ENCODE data around the gene MPC2.
"Not testable (repeated sequence)": the region's sequence is repeated elsewhere in the genome, so short reads cannot be mapped to it uniquely, and the experiment has no call there.

The MPC2 gene

DNA sequence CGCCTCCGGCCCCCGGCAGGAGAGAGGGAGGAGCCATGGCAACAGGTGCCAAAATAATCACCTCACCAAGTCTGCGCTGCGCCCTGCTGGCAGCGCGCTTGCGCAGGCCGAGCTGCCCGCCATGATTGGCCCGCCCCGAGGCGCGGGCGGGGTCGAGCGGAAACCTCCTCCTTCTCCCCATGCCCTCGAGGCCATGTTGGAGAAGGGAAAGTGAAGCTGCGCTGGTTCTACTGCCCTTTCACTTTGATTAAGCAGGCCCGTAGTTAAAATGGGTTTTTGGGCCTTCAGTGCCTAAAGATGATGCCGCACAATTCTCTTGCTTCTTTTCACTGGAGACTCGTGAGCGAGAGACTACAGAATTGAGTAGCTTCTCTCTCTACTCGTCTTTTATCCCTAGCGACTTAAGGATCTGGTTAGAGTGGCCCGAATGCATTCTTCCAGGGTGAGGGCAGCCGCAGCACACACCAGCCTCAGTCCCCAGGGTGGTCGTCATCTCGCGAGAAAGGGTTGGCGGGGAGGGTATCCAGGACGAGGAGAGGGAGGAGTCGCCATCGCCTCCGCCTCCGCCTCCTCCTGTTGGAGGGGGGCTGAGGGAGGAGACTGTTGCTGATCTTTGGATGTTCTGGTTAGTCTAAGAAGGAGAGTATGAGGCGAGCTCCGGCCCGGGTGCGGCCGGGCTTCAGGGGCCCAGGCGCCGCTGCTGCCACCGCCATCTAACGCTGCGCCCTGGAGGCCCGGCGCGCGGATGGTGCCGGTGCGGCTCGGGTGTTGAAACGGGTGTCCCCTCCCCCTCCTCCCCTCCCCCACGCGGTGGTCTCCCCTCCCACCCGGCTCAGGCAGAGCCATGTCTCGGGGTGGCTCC lies 573 bp downstream of the MPC2 start, which contains the start of gene DCAF6:
Gene DCAF6 (plus strand): TSS at position 616 of the 862 bp plus-strand sequence. CDS start 229 bp downstream, at position 845.
- intact Hi-C loops (cut with DNase I), result loop anchor here (5.0 to 10.0 kb wide), 2 partner anchors 219 to 711 kb away; partner anchors contain the start of gene POU2F1
- DNase-seq, result peak; percentile 89 to 98 (median 95)

DNA sequence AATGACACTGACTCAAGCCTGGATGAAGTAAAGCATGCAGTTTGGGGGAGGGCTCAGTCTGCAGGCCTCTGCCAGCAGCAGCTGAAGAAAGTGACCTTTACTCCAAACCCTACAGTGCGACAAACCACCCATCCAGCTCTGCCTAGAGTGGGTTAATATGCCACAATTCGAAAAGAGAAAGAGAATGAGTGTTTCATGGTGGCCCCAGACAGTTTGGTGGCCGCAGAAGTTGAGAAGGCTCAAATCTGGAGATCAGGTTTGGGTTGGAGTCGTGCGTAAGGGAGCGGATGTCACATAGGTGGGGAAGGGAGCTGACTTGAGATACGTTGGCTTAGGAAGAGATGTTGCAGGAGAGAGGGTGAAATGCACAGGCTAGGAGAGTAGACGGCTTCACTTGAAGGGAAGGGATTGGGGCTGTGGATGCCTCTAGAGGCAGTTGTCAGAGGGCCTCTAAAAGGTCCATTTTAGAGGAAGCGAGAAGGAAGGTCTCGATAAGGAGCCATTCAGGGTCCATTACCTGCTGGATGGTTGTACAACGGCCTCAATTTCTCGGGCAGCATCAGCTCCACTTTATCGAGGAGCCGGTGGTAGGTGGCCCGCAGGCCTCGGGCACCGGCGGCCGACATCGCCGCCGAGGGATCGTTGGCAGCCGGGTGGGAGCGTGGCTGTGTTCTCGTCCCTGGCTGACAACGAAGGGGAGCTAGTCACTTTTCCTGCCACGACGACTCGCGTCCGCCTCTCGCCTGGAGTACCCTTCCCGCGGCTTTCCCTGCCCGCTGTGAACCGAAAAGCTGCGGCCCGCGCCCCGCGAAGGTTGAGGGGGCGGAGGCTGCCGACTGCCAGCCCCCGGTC lies 1.4 kb downstream of the MPC2 start:
- DNase-seq, result peak in 23 of 42 donors; percentile 14 to 65 (median 28)
- intact Hi-C loops (cut with DNase I), result loop anchor here (5.0 to 10.0 kb wide), 2 partner anchors 218 to 711 kb away; partner anchors contain the start of gene POU2F1

DNA sequence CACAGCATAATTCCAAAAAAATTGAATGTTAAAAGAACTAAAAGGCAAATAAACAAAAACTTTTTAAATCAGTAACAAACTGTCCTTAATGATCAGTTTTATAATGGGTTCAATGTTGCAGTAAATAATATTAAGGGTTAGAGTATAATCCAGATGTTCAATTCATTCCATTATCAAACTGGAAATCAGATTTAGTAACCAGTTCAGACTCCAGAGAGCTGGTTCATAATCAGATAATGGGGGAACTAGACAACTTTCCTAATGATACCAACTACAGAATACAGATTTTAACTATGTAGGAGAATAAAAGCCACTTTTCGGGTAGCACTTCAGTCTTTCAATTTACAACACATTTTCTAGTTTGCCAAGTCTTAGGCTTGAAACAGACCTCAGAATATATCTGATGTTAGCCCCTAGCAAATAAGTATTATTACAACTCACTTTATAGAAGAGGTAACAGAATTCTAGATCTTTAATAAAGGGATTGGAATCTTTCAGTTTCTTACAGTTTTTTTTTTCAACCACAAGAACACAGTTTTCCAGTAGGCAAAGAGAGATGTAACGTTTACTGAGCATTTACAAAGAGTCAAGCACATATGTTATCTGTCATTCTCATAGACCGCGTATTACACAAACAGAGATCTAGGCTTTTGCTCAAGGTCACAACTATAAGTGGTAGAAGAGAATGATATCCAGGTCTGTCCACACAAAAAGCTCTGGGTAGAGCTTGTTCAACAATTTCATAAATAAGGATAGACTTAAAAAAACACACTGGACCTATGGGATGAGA lies 2.3 kb downstream of the MPC2 start:
- intact Hi-C loops (cut with DNase I), result loop anchor here (5.0 to 10.0 kb wide), 2 partner anchors 217 to 710 kb away; partner anchors contain the start of gene POU2F1
- DNase-seq, result no peak

DNA sequence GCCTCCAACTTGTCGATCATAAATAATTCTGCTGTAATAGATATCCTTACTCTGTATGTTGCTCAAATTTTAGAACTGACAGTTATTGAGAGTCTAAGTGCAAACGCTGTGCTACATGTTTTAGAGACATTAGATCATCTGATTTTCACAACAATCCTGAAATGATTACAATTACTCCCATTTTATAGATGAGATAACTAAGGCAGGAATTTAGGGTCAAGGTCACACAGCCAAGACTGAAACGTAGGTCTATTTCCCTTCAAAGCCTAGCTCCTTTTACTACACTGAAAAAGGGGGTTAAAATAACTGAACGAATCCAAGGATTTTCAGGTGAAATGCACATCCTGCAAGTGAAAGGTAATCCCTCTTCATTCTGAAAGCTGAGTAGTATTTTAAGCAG lies 3.1 kb downstream of the MPC2 start:
- intact Hi-C loops (cut with DNase I), result loop anchor here (10.0 kb wide), 1 partner anchor 709 kb away; the partner anchor contains the start of gene POU2F1
- DNase-seq, result no peak

DNA sequence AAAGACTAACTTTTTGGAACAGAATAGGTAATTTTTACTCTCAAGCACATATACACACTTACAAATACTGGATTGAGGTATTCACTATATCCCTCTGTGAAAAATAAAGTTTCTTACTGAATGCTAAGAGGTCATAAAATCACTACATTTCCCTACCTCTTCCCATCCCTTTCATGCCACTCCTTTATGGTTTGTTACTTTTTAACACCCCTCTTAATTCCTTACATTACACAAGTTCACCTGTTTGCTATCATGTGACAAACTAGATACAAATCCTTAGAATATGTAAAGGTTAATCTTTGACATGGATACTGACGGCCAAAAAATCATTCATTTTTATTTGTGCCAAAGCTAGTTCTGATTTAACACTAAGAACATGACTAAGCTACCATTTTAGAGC lies 7.1 kb downstream of the MPC2 start:
- intact Hi-C loops (cut with DNase I), result loop anchor here (10.0 kb wide), 1 partner anchor 705 kb away; the partner anchor contains the start of gene POU2F1
- DNase-seq, result no peak

DNA sequence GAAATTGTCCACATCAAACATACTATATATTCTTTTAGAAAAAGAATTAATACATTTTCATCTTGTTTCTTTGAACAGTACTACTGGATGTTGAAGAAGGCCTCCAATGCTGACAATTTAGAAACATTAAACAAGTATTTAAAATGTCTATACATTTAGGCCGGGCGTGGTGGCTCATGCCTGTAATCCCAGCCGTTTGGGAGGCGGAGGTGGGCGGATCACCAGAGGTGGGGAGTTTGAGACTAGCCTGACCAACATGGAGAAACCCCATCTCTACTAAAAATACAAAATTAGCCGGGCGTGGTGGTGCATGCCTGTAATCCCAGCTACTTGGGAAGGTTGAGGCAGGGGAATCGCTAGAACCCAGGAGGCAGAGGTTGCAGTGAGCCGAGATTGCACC lies 8.0 kb downstream of the MPC2 start:
- intact Hi-C loops (cut with DNase I), result not testable (repeated sequence)

DNA sequence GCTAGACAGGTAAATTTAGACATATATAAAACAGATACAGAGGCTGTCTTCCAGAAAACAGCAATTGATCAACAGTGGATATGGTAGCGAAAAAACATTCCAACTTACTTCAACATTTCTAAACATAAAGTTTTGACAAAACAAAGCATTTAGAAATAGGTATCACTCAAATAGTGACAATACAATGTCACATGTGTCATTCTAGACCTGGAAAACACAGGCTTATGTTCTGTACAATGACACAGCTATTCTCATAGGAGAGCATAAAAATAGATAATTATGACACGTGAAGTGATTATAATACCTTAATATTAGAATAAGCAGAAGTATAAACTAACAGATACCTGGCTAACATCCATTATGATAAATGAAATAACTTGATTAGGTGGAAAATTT lies 8.4 kb downstream of the MPC2 start:
- no peak for DNase-seq
- intact Hi-C loops (cut with DNase I), result no loop called here

More for the DNA sequence above, 8.0 kb downstream of the MPC2 start:
- not testable (repeated sequence) for DNase-seq

DNA sequence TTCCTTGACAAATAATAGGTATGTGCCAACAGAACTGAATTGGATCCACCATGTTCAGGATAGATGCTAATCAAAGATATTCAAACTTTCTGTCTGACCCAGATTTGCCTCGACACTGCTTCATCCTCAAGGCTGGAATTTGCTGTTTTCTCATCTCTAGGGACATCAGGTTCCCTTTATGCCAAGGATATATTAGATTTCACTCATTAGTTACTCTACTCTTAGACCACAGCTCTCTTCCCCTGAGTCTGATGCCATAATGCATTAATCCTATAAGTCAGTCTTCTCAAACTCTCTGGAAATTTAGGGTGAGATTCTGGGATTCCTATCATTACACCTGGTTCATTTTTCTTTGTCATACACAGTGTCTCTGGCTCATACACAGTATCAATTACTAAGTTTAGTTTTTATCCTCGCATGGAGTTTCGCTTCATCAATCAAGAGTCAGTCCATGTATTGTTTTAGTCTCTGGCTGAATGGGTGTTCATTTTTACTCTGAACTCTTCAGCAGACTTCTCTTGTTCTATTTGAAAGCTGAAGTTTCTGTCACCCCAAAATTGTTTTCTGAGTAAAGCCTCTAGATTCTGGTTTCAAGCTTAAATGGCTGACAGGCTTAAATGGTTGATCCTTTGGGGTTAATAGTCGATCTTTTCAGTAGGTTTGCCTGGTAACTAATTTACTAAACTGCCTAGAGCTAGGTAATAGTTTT lies 9.7 kb downstream of the MPC2 start:
- intact Hi-C loops (cut with DNase I), result no loop called here
- DNase-seq, result no peak

DNA sequence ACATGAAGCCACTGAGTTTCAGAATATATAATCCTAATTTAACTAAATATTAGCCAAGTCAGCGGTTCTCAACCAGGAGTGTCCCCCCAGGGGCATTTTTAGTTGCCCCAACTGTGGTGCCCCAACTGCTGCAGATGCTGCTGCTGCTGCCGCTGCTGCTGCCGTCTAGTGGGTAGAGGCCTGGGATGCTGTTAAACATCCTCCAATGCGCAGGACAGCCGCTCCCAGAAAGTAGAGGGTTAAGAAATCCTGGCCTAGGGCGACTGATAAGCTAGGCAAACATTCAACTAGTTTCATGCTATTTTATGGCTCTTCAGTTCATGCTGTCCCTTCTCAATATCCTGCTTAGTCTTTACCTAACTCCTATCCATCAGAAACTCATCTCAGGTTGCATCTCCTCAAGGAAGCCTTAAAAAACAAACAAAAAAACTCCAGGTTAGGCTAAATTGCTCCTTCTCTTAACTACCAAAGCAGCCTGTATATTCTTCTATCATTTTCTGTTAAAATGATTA lies 10.3 kb downstream of the MPC2 start:
- intact Hi-C loops (cut with DNase I), result no loop called here
- no peak for DNase-seq

DNA sequence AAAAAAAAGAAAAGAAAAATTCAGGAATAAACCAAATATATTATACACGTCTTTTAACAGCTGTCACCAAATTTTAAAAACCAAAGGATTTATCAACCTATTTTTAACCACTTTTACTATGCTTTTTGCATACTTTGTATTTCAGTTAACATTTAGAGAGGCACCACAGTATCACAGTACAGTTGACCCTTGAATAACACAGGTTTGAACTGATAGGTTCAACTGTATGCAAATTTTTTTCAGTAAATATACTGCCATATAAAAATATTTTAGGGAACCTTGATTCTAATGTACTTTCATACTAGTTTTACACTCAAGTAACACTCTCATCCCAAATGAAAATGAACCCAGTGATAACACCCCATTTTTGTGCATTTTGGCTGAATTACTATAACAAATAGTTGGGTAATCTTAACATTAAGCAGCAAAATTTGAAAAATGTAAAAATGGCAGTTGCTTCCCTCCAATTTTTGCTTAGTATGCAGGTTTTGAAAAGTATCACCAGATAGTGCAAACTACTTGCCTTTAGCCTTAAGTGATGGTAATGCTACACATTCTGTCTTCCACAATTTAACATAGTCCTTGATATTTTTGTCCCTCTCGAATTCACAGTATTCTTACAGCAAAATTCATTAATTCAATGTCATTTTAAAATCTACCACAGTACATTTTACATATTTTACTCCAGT lies 12.2 kb downstream of the MPC2 start:
- intact Hi-C loops (cut with DNase I), result no loop called here
- DNase-seq, result no peak

DNA sequence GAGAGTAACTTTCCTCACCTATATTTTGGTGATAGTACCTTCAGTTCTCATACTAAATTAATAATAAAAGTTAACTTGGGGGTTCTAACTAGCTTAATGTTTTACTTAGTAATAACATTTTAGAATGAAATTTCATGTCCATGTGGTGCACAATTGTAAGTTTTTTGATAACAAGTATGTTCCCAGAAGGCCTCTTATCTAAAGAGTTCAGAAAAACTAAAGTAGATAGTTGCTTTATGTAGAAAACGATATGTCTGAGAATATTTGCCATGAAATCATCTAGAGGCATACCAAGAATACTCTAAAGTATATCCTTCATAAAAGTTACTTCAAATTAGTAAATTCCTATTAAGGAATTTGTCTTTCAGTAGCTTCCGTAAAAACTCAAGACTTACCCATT lies 12.8 kb downstream of the MPC2 start:
- intact Hi-C loops (cut with DNase I), result no loop called here
- no peak for DNase-seq

DNA sequence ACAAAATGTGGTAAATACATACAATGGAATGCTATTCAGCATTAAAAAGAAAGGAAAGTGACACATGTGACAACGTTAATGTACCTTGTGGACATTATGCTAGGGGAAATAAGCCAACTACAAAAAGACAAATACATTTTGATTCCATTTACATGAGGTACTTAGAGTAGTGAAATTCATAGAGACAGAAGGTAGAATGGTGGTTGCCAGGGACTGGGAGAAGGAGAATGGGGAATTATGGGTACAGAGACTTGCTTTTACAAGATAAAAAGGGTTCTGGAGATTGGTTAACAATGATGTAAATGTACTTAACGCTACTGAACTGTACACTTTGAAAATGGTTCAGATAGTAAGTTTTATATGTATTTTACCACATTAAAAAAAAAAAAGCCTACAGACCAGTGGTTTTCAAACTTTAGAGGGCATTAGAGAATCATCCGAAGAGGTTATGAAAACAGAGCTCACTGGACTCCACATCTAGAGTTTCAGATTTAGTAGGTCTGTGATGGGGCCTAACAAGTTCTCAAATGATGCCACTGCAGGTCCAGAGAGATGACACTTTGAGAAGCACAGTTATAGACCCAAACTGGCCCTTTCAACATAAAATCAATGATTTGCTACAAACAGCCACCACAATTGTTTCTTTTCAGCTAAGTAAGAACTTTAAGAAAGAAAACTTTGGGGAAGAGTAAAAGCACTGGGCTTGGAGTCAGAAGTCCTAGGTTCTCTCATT lies 13.4 kb downstream of the MPC2 start:
- intact Hi-C loops (cut with DNase I), result no loop called here
- DNase-seq, result no peak

DNA sequence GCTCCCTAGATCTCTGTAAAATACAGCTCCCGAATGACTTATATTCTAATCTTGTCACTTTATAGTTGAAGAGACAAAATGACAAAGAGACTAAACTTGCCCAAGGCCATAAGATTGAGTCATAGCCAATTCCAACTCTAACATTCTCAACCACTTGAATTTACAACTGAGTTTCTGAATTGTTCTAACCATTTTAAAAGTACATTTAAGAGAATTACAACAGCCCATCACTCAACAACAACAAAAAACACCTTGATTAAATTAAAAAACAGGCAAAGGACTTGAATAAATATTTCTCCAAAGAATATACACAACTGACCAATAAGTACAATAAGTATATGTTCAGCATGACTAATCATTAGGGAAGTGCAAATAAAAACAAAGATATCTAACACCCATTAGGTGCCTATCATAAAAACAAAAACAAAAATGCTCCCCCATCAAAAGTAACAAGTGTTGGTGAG lies 14.2 kb downstream of the MPC2 start:
- intact Hi-C loops (cut with DNase I), result no loop called here
- DNase-seq, result no peak

DNA sequence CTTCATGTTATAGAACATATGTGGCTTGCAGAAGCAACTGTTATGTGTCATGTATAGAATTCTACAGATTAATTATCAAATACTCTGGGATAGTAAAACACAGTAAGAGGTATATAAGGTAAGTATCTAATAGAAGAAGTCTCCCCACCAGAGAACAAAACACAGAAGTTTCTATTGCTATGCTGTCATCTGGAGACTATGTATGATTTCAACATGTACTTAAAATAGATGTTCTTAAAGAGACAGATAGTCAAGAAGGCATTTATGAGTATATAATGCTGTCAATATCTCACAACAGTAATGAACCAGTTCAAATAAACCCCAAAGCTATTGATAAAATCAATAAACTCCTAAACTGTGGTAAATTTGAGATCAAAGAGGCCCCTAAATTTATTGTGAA lies 14.8 kb downstream of the MPC2 start:
- DNase-seq, result no peak
- intact Hi-C loops (cut with DNase I), result no loop called here

DNA sequence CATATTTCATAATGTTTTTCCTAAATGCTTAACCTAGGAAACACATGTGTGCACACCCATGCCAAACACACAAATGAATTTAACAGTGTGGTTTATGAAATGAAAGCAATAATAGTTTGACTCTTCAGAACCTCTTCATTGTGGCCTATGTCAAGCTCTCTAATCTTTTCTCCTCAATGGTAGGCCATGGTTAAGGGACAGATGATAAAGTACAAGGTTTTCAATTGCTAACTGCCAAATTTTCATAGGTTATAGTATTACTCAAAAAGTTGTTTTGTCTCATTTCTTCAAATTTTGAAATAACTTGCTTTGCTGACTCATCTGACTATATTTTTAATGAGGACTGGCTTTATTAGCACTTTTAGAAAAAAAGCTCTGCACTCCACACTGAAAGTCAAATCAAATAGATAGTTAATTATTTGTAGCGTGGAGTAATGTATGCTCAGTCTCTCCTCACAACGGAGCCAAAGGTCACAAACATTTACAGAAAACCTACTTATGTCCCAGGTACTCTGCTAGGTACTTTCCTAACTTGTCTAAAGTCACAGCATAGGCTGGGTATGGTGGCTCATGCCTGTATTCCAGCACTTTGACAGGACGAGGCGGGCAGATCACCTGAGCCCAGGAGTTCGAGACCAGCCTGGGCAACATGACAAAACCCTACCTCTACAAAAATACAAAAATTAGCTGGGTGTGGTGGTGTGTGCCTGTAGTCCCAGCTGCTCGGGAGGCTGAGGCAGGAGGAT lies 19.9 kb downstream of the MPC2 start:
- DNase-seq, result no peak
- intact Hi-C loops (cut with DNase I), result no loop called here

DNA sequence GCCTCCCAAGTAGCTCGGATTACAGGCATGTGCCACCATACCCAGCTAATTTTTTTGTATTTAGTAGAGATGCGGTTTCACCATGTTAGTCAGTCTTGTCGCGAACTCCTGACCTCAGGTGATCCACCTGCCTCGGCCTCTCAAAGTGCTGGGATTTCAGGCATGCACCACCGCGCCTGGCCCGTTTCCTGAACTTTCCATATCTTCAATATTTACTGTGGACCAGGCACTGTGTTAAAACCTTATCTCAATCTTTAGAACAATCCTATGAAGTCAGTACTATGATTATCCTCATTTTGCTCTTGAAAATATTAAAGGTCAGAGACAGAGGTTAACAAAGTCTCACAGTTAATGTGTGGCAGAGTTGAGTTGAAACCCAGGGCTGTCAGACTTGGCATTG lies 21.3 kb downstream of the MPC2 start:
- intact Hi-C loops (cut with DNase I), result no loop called here
- no peak for DNase-seq
